GM19025 (cell line): Measurements from ENCODE around the gene GPR82.
"Not testable (repeated sequence)": the region's sequence is repeated elsewhere in the genome, so short reads cannot be mapped to it uniquely, and the experiment has no call there.

Experiments used
- ATAC-seq: cut with Tn5 transposase; IDR thresholded peaks from one replicate; pipeline ENCODE4 v1.9.1; 2021; ENCODE audit warnings: mild to moderate bottlenecking, low read depth, moderate library complexity; ENCODE audit not compliant: unreplicated experiment

GPR82 gene

GRCh38 chrX:41723826-41724225 is at the start of gene GPR82:
Gene GPR82, plus strand, starts transcription at chrX:41724181. Its CDS starts 2,846 bp downstream, at chrX:41727027.
- ATAC-seq = no peak

- ATAC-seq = not testable (repeated sequence)
These were observed 47.6 kb upstream of the GPR82 start for GRCh38 chrX:41676361-41676760.

GRCh38 chrX:41677183-41678060 is 46.6 kb upstream of the GPR82 start:
- ATAC-seq = no peak

GRCh38 chrX:41684138-41684537 is 39.8 kb upstream of the GPR82 start:
- no peak for ATAC-seq

- ATAC-seq = no peak
These were observed 39.0 kb upstream of the GPR82 start for GRCh38 chrX:41684940-41685339.

- no peak for ATAC-seq
These were observed 37.2 kb upstream of the GPR82 start for GRCh38 chrX:41686788-41687187.

GRCh38 chrX:41688156-41688555 is 35.8 kb upstream of the GPR82 start:
- ATAC-seq = no peak

GRCh38 chrX:41688835-41689234 is 35.1 kb upstream of the GPR82 start, which contains the start of gene GPR34:
Gene GPR34, plus strand, starts transcription at chrX:41688973. Its CDS starts 6,661 bp downstream, at chrX:41695634.
- no peak for ATAC-seq

GRCh38 chrX:41689711-41690110 is 34.3 kb upstream of the GPR82 start:
- ATAC-seq = no peak

GRCh38 chrX:41692162-41692749 is 31.7 kb upstream of the GPR82 start:
- no peak for ATAC-seq

- no peak for ATAC-seq
These were observed 31.0 kb upstream of the GPR82 start for GRCh38 chrX:41693024-41693423.

- ATAC-seq = no peak
These were observed 28.6 kb upstream of the GPR82 start for GRCh38 chrX:41695426-41695825.

GRCh38 chrX:41703574-41704029 is 20.4 kb upstream of the GPR82 start:
- ATAC-seq = no peak

GRCh38 chrX:41705042-41705441 is 18.9 kb upstream of the GPR82 start:
- no peak for ATAC-seq

- peak; percentile 82 for ATAC-seq
These were observed 18.2 kb upstream of the GPR82 start for GRCh38 chrX:41705680-41706374.

GRCh38 chrX:41707218-41707617 is 16.8 kb upstream of the GPR82 start:
- no peak for ATAC-seq

- no peak for ATAC-seq
These were observed 15.5 kb upstream of the GPR82 start for GRCh38 chrX:41708486-41708885.

GRCh38 chrX:41711021-41711667 is 12.8 kb upstream of the GPR82 start:
- ATAC-seq = no peak

- ATAC-seq = no peak
These were observed 7.8 kb upstream of the GPR82 start for GRCh38 chrX:41716222-41716621.

GRCh38 chrX:41716767-41717473 is 7.1 kb upstream of the GPR82 start:
- no peak for ATAC-seq
